IMR-90 (cell line): ENCODE data around the gene PSMG4. TPM values are rescaled to one million over a fixed set of nuclear protein-coding genes. Genes with fewer than 3 reads are reported as not detected.
A peak's percentile ranks its signal among the peaks of the same experiment; 100 is the strongest.

Experiments
- ATAC-seq: fragments of 200-7000 bp; cut with Tn5 transposase; 2 replicates; pipeline ENCODE4 v1.9.1; 2020; ENCODE audit warnings: low read depth, mild to moderate bottlenecking, moderate library complexity
- BruUV-seq: library from RNA; stranded (reverse); fragments of 400-500 nt; replicated peaks from 2 replicates; lab custom pipeline; 2021; lab: Mats Ljungman, UMichigan
- CTCF ChIA-PET: fragments of 300-600 bp; formaldehyde crosslinking; extraction: SDS; loops from one replicate; lab custom pipeline; 2021; ENCODE audit warnings: antibody characterized with exemption; lab: Yijun Ruan, JAX
- POLR2A ChIA-PET: fragments of 300-600 bp; sonication (Branson Sonifier 250); formaldehyde crosslinking; loops from one replicate; lab custom pipeline; 2022; ENCODE audit warnings: antibody characterized with exemption; ENCODE audit not compliant: unreplicated experiment; lab: Charles Lee
- DNase-seq: peaks from one replicate; pipeline ENCODE4 v3.0.0; 2013
- H2AFZ ChIP-seq: replicated peaks from 2 replicates; pipeline ENCODE3; 2013; ENCODE audit warnings: low read length, mild to moderate bottlenecking; ENCODE audit not compliant: poor library complexity
- H2AK5ac ChIP-seq: 2 replicates; pipeline ENCODE4 v1.6.1; 2013; ENCODE audit warnings: low read depth, low read length, inconsistent platforms
- H2AK9ac ChIP-seq: replicated peaks from 2 replicates; pipeline ENCODE3; 2013; ENCODE audit warnings: mild to moderate bottlenecking, low read depth, low read length, moderate library complexity; ENCODE audit not compliant: poor library complexity
- H2BK120ac ChIP-seq: 2 replicates; pipeline ENCODE4 v1.6.1; 2013; ENCODE audit warnings: low read depth, low read length, inconsistent platforms
- H2BK15ac ChIP-seq: 3 replicates; pipeline ENCODE4 v1.6.1; 2013; ENCODE audit warnings: low read depth, low read length, inconsistent platforms
- H2BK20ac ChIP-seq: 2 replicates; pipeline ENCODE4 v1.6.1; 2013; ENCODE audit warnings: low read depth, mild to moderate bottlenecking, inconsistent platforms, low read length, moderate library complexity
- H2BK5ac ChIP-seq: 2 replicates; pipeline ENCODE4 v1.6.1; 2013; ENCODE audit warnings: mild to moderate bottlenecking, low read depth, low read length, inconsistent platforms; ENCODE audit not compliant: poor library complexity, severe bottlenecking
- H3K14ac ChIP-seq: replicated peaks from 2 replicates; pipeline ENCODE4 v1.6.1; 2013; ENCODE audit warnings: low read depth, low read length, inconsistent platforms
- H3K18ac ChIP-seq: 2 replicates; pipeline ENCODE4 v1.6.1; 2013; ENCODE audit warnings: low read depth, low read length, control low read depth
- H3K23ac ChIP-seq: 2 replicates; pipeline ENCODE4 v1.6.1; 2013; ENCODE audit warnings: low read depth, low read length, inconsistent platforms
- H3K27ac ChIP-seq: 2 replicates; pipeline ENCODE4 v1.5.1; 2013; ENCODE audit warnings: mild to moderate bottlenecking, control low read depth, low read length; ENCODE audit not compliant: insufficient read depth
- H3K27me3 ChIP-seq: 2 replicates; pipeline ENCODE4 v1.6.1; 2013; ENCODE audit warnings: low read length; ENCODE audit not compliant: control insufficient read depth, insufficient read depth
- H3K36me3 ChIP-seq: 2 replicates; pipeline ENCODE4 v1.6.1; 2013; ENCODE audit warnings: low read length, mixed read lengths; ENCODE audit not compliant: control insufficient read depth, insufficient read depth
- H3K4ac ChIP-seq: 2 replicates; pipeline ENCODE4 v1.6.1; 2013; ENCODE audit warnings: low read depth, low read length, inconsistent platforms
- H3K4me1 ChIP-seq: 2 replicates; pipeline ENCODE4 v1.6.1; 2013; ENCODE audit warnings: low read length, mixed read lengths; ENCODE audit not compliant: control insufficient read depth, insufficient read depth
- H3K4me2 ChIP-seq: 2 replicates; pipeline ENCODE4 v1.6.1; 2013; ENCODE audit warnings: low read depth, mild to moderate bottlenecking, control low read depth, low read length, moderate library complexity
- H3K4me3 ChIP-seq: 2 replicates; pipeline ENCODE4 v1.5.1; 2013; ENCODE audit warnings: low read depth, mild to moderate bottlenecking, control low read depth, low read length, moderate library complexity; ENCODE audit not compliant: insufficient read depth
- H3K56ac ChIP-seq: 2 replicates; pipeline ENCODE4 v1.6.1; 2013; ENCODE audit warnings: low read length, inconsistent platforms; ENCODE audit not compliant: insufficient read depth; ENCODE audit errors: extremely low read depth
- H3K79me1 ChIP-seq, 2 experiments: 2 replicates each; pipeline ENCODE4 v1.6.1; 2013; ENCODE audit warnings: low read length in 2 of 2, inconsistent platforms in 1 of 2, low read depth in 1 of 2
- H3K9ac ChIP-seq: 2 replicates; pipeline ENCODE4 v1.6.1; 2013; ENCODE audit warnings: low read depth, low read length, control low read depth
- H3K9me1 ChIP-seq: 2 replicates; pipeline ENCODE4 v1.6.1; 2013; ENCODE audit warnings: low read length, inconsistent platforms; ENCODE audit not compliant: insufficient read depth
- H3K9me3 ChIP-seq: 2 replicates; pipeline ENCODE4 v1.6.1; 2013; ENCODE audit warnings: low read length; ENCODE audit not compliant: control insufficient read depth, insufficient read depth
- H4K20me1 ChIP-seq: 2 replicates; pipeline ENCODE4 v1.6.1; 2013; ENCODE audit warnings: low read length, inconsistent platforms; ENCODE audit not compliant: insufficient read depth
- H4K5ac ChIP-seq: 2 replicates; pipeline ENCODE4 v1.6.1; 2013; ENCODE audit warnings: mild to moderate bottlenecking, low read depth, low read length, control low read depth
- H4K8ac ChIP-seq, 2 experiments: 2 replicates each; pipeline ENCODE4 v1.6.1; 2013; ENCODE audit warnings: low read depth in 2 of 2, low read length in 2 of 2, control low read depth in 1 of 2, inconsistent platforms in 1 of 2
- H4K91ac ChIP-seq: 2 replicates; pipeline ENCODE4 v1.6.1; 2013; ENCODE audit warnings: low read depth, low read length, inconsistent platforms; ENCODE audit not compliant: insufficient read depth
- POLR2A ChIP-seq: IDR thresholded peaks from 2 replicates; pipeline ENCODE4 v1.6.1; 2012; ENCODE audit warnings: mild to moderate bottlenecking, low read depth, low read length
- SMC3 ChIP-seq: fragments of 150-350 bp; IDR thresholded peaks from 2 replicates; pipeline ENCODE4 v1.6.1; 2016; ENCODE audit warnings: low read depth, mild to moderate bottlenecking, antibody characterized with exemption, low read length, moderate library complexity
- WGBS, 2 experiments: methylation state at CpG; one replicate each; pipeline versions ENCODE4 v1.1.5 to v1.1.7; 2013; ENCODE audit warnings: missing lambda C conversion rate in 2 of 2; ENCODE audit not compliant: insufficient read length in 1 of 2; ENCODE audit errors: extremely low coverage in 2 of 2; 5-methylcytosine and 5-hydroxymethylcytosine counted together
- dilution Hi-C: fragments of 300-500 bp; cut with HindIII; formaldehyde crosslinking; loops from one replicate; pipeline ENCODE4 v1.14.3; 2018; ENCODE audit warnings: low sequenced_read_pairs; ENCODE audit not compliant: unreplicated experiment
- in situ Hi-C: fragments of 300-500 bp; cut with MboI; formaldehyde crosslinking; loops from 3 replicates; pipeline ENCODE4 v1.14.3; 2019; ENCODE audit warnings: low sequenced_read_pairs, inconsistent platforms, mixed read lengths
- intact Hi-C: fragments of 100-400 bp; cut with micrococcal nuclease; formaldehyde crosslinking; loops from 2 replicates; pipeline ENCODE4 v1.10.0; 2022
- polyA plus RNA-seq, 3 experiments: library from polyadenylated mRNA; depleted of rRNA; stranded (reverse); fragments of >200 nt; gene quantifications; 2 replicates each; pipeline ENCODE4 v1.2.3, GENCODE V29; 2012; ENCODE audit warnings: low replicate concordance in 1 of 3
- total RNA-seq: library from RNA; depleted of rRNA; stranded (reverse); fragments of >200 nt; gene quantifications from 2 replicates; pipeline ENCODE4 v1.2.3, GENCODE V29; 2012
- TF ChIP-seq, protein P1 (sequence below): fragments of 150-350 bp; IDR thresholded peaks from 2 replicates; pipeline ENCODE4 v1.6.1; 2017; ENCODE audit warnings: mild to moderate bottlenecking, antibody characterized with exemption, low read length, low read depth
- TF ChIP-seq, protein P2 (sequence below): conservative IDR thresholded peaks from 2 replicates; pipeline ENCODE4 v1.5.1; 2012; ENCODE audit warnings: mild to moderate bottlenecking, low read depth, low read length, improper control_type of control experiment

PSMG4 gene
- total and polyA plus RNA-seq, 2 of the 4 experiments (the other 2 are of a cell fraction) = 5.6 to 13.4 TPM

DNA sequence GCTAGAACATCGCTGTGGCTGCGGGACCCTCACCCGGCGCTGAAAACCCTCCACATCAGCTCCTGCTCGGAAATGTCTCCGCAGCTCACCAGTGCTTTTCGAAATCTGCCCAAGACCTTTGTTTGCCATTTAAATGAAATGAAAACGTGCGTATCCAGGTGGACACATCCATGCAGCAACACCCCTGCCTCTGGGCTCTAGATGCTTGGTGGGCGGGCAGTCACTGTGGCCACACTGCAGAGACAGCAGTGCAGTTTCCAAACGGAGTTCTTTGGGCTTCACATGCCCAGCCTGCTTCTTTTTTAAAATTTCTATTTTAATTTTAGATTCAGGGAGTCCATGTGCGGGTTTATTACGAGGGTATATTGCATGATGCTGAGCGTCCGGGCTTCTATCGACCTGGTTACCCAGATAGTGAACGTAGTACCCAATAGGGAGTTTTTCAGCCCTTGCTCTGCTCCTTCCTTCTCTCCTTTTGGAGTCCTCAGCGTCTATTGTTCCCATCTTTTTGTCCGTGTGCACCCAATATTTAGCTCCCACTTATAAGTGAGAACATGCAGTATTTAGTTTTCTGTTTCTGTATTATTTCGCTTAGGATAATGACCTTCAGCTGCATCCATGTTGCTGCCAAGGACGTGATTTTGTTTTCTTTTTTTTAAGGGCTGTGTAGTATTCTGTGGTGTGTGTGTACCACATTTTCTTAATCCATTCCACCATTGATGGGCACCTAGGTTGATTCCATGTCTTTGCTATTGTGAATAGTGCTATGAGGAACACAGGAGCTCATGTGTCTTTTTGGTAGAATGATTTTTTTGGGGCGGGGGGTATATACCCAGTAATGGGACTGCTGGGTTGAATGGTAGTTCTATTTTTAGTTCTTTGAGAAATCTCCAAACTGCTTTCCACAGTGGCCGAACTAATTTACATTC is 26.5 kb upstream of the PSMG4 start:
- WGBS, 2 experiments = 11% methylated on average over 10 of the region's 23 CpGs; no CpG with 5 or more reads in 1 of the 2 experiments
- no TSS peak for BruUV-seq
- no peaks in the 10 kb centered on the region for H3K36me3 ChIP-seq
- no peaks in the 10 kb centered on the region for H3K79me1 ChIP-seq
- DNase-seq (no peak), ATAC-seq (no peak)
- H4K5ac ChIP-seq = peak overlapping the region; percentile 29
- H3K4me1 ChIP-seq = peaks cover 3% of the 10 kb centered on the region; the same call in 1 of the 2 replicates
- H4K91ac ChIP-seq = no peak overlapping the region
- H3K27me3 ChIP-seq = peaks cover 35% of the 10 kb centered on the region
- H3K4me3 ChIP-seq = peak overlapping the region; percentile 74
- TF ChIP-seq POLR2A (no peak), SMC3 (no peak)
- TF ChIP-seq, protein P1, sequence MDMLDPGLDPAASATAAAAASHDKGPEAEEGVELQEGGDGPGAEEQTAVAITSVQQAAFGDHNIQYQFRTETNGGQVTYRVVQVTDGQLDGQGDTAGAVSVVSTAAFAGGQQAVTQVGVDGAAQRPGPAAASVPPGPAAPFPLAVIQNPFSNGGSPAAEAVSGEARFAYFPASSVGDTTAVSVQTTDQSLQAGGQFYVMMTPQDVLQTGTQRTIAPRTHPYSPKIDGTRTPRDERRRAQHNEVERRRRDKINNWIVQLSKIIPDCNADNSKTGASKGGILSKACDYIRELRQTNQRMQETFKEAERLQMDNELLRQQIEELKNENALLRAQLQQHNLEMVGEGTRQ = no peak
- TF ChIP-seq, protein P2, sequence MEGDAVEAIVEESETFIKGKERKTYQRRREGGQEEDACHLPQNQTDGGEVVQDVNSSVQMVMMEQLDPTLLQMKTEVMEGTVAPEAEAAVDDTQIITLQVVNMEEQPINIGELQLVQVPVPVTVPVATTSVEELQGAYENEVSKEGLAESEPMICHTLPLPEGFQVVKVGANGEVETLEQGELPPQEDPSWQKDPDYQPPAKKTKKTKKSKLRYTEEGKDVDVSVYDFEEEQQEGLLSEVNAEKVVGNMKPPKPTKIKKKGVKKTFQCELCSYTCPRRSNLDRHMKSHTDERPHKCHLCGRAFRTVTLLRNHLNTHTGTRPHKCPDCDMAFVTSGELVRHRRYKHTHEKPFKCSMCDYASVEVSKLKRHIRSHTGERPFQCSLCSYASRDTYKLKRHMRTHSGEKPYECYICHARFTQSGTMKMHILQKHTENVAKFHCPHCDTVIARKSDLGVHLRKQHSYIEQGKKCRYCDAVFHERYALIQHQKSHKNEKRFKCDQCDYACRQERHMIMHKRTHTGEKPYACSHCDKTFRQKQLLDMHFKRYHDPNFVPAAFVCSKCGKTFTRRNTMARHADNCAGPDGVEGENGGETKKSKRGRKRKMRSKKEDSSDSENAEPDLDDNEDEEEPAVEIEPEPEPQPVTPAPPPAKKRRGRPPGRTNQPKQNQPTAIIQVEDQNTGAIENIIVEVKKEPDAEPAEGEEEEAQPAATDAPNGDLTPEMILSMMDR = no peak
- H2BK120ac ChIP-seq = peak overlapping the region; percentile 1; the same call in 1 of the 2 replicates
- no peak overlapping the region for H2AK5ac ChIP-seq
- dilution Hi-C loops = no loop called here
- intact Hi-C loops = no loop called here
- ChIA-PET POLR2A (no interaction called here), CTCF (interaction anchor here (0.7 kb wide), 1 partner anchor 14 kb away, joined by 3 read pairs; no protein-coding TSS in a partner anchor)
- H2BK15ac ChIP-seq = peak overlapping the region; percentile 42; the same call in 1 of the 3 replicates
- H4K20me1 ChIP-seq = no peaks in the 10 kb centered on the region
- peak overlapping the region; percentile 43; the same call in 1 of the 2 replicates for H3K56ac ChIP-seq
- H3K23ac ChIP-seq = 0 out of 2 replicates have a peak overlapping the region, but pooled peaks have one; percentile 57
- no peak overlapping the region for H3K18ac ChIP-seq
- peaks cover 2% of the 10 kb centered on the region; the same call in 1 of the 2 replicates for H3K9me3 ChIP-seq
- in situ Hi-C loops = no loop called here
- peak overlapping the region; percentile 2; the same call in 1 of the 2 replicates for H3K27ac ChIP-seq
- peak overlapping the region; percentile 89 for H3K4me2 ChIP-seq
- H3K4ac ChIP-seq = peak overlapping the region; percentile 23; the same call in 1 of the 2 replicates
- no peak overlapping the region for H2BK5ac ChIP-seq
- peak overlapping the region; percentile 9 for H3K9ac ChIP-seq
- H3K14ac ChIP-seq = peak overlapping the region; percentile 47; the same call in 1 of the 2 replicates
- no peaks in the 10 kb centered on the region for H3K9me1 ChIP-seq
- H2BK20ac ChIP-seq = no peak overlapping the region
- peak overlapping the region; percentile 60 to 89; a peak in 3 of 4 replicates for H4K8ac ChIP-seq
- peak overlapping the region; percentile 95 for H2AFZ ChIP-seq
- H2AK9ac ChIP-seq = peak overlapping the region; percentile 44
